ENCODE results near the gene RDH8.

- no peak for TF ChIP-seq BACH2 (CRISPR knock-in tag; IDR thresholded peaks at IDR 0.05; ENCODE audit: borderline replicate concordance)
- no peak for TF ChIP-seq ARNTL (CRISPR knock-in tag; IDR thresholded peaks at IDR 0.05; ENCODE audit: borderline replicate concordance, low read depth)
- TF ChIP-seq PATZ1 (CRISPR knock-in tag; IDR thresholded peaks at IDR 0.05; ENCODE audit: borderline replicate concordance), result no peak
- TF ChIP-seq ZNF8 (CRISPR knock-in tag; IDR thresholded peaks at IDR 0.05), result no peak
- no peak for TF ChIP-seq TCF4 (CRISPR knock-in tag; IDR thresholded peaks at IDR 0.05; ENCODE audit: borderline replicate concordance)
- TF ChIP-seq ZFP30 (CRISPR knock-in tag; IDR thresholded peaks at IDR 0.05), result no peak
Observed at GRCh38 chr19:10026744-10027143, 13.5 kb downstream of the RDH8 start.

Data from SK-N-SH treated with all-trans-retinoic acid at 6 μM for 48 hours (cell line).